ENCODE data around the gene GAL3ST2. TPM values are rescaled to one million over a fixed set of nuclear protein-coding genes. Genes with fewer than 3 reads are reported as not detected.
"Not testable (repeated sequence)": the region's sequence is repeated elsewhere in the genome, so short reads cannot be mapped to it uniquely, and the experiment has no call there.

GAL3ST2 gene
- total and polyA plus RNA-seq, 12 donors = 0.16 to 1.8 (median 0.61) TPM; not detected in 4

DNA sequence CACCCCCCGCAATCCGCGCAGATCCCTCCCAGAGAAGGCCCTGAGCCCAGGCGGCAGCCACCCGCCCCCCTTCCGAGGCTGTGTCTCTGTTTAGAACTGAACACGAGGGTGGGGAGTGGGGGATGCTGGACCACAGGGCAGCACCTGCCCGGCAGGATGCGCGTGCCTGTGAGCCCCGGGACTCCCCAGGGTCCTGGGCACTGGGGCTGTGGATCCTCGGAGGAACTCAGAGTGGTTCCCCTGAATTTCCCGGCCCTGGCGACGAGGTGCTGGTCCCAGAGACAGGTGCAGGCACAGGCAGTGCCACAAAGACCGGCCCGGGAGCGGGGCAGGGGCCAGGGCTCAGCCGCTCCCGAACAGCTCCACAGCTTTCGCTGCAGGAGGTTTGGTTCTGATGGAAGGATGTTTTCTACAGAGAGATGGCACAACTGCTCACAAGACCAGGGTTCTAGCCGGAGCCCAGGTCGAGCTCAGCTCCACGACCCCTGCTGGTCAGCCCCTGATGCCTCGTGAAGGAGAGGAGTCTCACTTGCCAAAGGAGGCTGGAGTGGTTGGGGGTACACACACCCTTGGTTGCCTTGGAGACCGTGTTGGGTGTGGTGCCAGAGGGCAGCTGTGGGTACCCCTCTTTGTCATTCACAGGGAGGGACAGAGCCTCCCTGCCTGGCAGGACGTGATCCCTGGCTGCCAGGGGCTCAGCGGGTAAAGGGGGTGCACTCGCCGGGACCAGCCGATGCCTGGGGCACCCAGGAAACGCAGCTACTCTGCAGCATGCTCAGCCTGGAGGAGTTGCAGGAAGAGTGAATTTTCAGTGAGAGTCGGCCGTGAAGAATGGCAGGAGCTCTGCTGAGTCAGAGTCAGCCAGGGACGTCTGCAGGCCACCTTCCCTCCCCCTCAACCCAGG, 28.0 kb downstream of the GAL3ST2 start:
- no peaks in the 10 kb centered on the region for H3K36me3 ChIP-seq (replicated peaks in 1 of 2)
- H3K27ac ChIP-seq = peak overlapping the region in 1 of 5 donors; percentile 42
- H3K4me3 ChIP-seq = peak overlapping the region in 1 of 4 donors; percentile 51
- intact Hi-C loops (cut with DNase I) = no loop called here
- 24 to 54% (median 24%) methylated on average over 12 to 35 of the region's 35 CpGs for WGBS, 4 donors
- peak in 5 of 7 donors; percentile 17 to 62 (median 45) for DNase-seq
- peaks cover 19% of the 10 kb centered on the region for H3K27me3 ChIP-seq
- H3K9me3 ChIP-seq (replicated peaks in 1 of 3) = no peaks in the 10 kb centered on the region
- no peak for TF ChIP-seq CTCF (IDR thresholded peaks at IDR 0.05)
- H3K4me1 ChIP-seq (replicated peaks in 1 of 2) = peaks cover 19 to 21% of the 10 kb centered on the region in 2 donors

- intact Hi-C loops (cut with DNase I); H3K9me3 ChIP-seq (replicated peaks in 1 of 3); DNase-seq; H3K4me3 ChIP-seq; H3K36me3 ChIP-seq (replicated peaks in 1 of 2); H3K27ac ChIP-seq: not testable (repeated sequence)
- 6 to 29% methylated on average over 1 of the region's 8 CpGs; no CpG with 5 or more reads in 2 of the 4 donors for WGBS, 4 donors
- peaks cover 19 to 21% of the 10 kb centered on the region in 2 donors for H3K4me1 ChIP-seq (replicated peaks in 1 of 2)
- H3K27me3 ChIP-seq = peaks cover 19% of the 10 kb centered on the region
These were observed 29.6 kb downstream of the GAL3ST2 start for GRCh38 chr2:241806217-241806616.

DNA sequence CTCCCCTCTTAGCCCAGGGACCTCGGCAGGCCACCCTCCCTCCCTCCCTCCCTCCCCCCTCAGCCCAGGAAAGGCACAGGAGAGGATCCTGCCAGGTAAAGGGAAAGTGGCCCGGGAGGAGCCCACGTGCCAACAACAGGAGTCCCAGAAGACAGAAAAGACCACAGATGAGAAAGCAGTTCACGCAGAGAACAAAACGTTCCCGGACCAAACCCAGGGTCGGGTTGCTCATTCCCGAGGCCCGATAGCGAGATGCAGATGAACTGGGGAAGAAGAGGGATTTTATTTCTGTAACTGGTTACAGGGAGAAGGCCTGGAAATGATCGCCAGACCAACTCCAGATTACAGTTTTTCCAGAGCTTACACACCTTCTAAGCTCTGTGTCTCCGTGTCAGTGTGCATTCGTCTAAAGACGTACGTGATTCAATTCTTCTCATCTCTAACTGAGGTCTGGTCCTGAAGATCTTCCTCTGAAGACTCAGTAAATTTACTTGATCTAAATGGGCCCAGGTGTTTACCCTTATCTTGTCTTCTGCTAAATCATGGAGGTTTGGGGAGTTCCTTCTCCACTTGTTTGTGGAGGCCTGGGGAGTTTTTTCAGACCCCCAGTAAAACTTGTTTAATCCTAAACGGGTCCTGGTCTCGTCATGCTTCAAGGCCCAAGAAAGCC, 31.6 kb downstream of the GAL3ST2 start:
- 65 to 82% (median 68%) methylated on average over 16 to 17 of the region's 17 CpGs for WGBS, 4 donors
- intact Hi-C loops (cut with DNase I) = no loop called here

GRCh38 chr2:241808721-241809382, 32.2 kb downstream of the GAL3ST2 start, which contains the start of gene NEU4:
TSS of gene NEU4 (plus strand) at chr2:241809193. CDS start at chr2:241814485, 5,292 bp downstream.
- H3K36me3 ChIP-seq (replicated peaks in 1 of 2) = no peaks in the 10 kb centered on the region
- peak in 1 of 7 donors; percentile 47 for DNase-seq
- TF ChIP-seq POLR2A (IDR thresholded peaks at IDR 0.05) = no peak
- TF ChIP-seq CTCF (IDR thresholded peaks at IDR 0.05) = no peak
- WGBS, 4 donors = 89 to 91% (median 89%) methylated on average over 24 to 31 of the region's 31 CpGs
- H3K9me3 ChIP-seq (replicated peaks in 1 of 3) = no peaks in the 10 kb centered on the region
- H3K27ac ChIP-seq = peak within 1 kb of the TSS in 1 of 5 donors; percentile 36
- H3K4me1 ChIP-seq (replicated peaks in 1 of 2) = peaks cover 9 to 12% of the 10 kb centered on the region in 2 donors
- peaks cover 10% of the 10 kb centered on the region for H3K27me3 ChIP-seq
- intact Hi-C loops (cut with DNase I) = no loop called here
- no peak within 1 kb of the TSS for H3K4me3 ChIP-seq

More for the DNA sequence above, 31.6 kb downstream of the GAL3ST2 start:
- Histone ChIP-seq H3K4me3 (no peak overlapping the region), H3K36me3 (replicated peaks in 1 of 2) (no peaks in the 10 kb centered on the region), H3K9me3 (replicated peaks in 1 of 3) (no peaks in the 10 kb centered on the region), H3K27ac (peak overlapping the region in 1 of 5 donors; percentile 36), H3K4me1 (replicated peaks in 1 of 2) (peaks cover 16 to 17% of the 10 kb centered on the region in 2 donors), H3K27me3 (peaks cover 15% of the 10 kb centered on the region)
- TF ChIP-seq CTCF (IDR thresholded peaks at IDR 0.05) (no peak), POLR2A (IDR thresholded peaks at IDR 0.05) (no peak)
- DNase-seq = peak in 2 of 7 donors; percentile 30 to 50

Measured in adrenal gland (tissue), 12 donors.